Loucy (cell line): Measurements from ENCODE around the gene CTTNBP2.

ENCODE experiments used
- H2AFZ ChIP-seq: fragments of 200-600 bp; sonication (generic); 2 replicates; pipeline ENCODE4 v1.6.0; 2016; ENCODE audit warnings: antibody characterized with exemption, mild to moderate bottlenecking, low read length, moderate library complexity
- H3F3A ChIP-seq: fragments of 200-600 bp; 2 replicates; pipeline ENCODE4 v1.6.0; 2016; ENCODE audit warnings: antibody characterized with exemption, low read depth, mild to moderate bottlenecking
- H3K27me3 ChIP-seq: fragments of 200-600 bp; sonication (generic); 2 replicates; pipeline ENCODE4 v1.6.1; 2014; ENCODE audit warnings: low read length, mild to moderate bottlenecking; ENCODE audit not compliant: insufficient read depth, poor library complexity, severe bottlenecking
- H3K36me3 ChIP-seq: fragments of 200-600 bp; sonication (generic); 2 replicates; pipeline ENCODE4 v1.6.1; 2016; ENCODE audit warnings: low read length; ENCODE audit not compliant: insufficient read depth
- H3K4me1 ChIP-seq: fragments of 200-600 bp; sonication (generic); 2 replicates; pipeline ENCODE4 v1.5.1; 2014; ENCODE audit warnings: low read length, mild to moderate bottlenecking; ENCODE audit not compliant: insufficient read depth, poor library complexity, severe bottlenecking
- H3K4me2 ChIP-seq: fragments of 200-600 bp; sonication (generic); 2 replicates; pipeline ENCODE4 v1.6.0; 2014; ENCODE audit warnings: antibody characterized with exemption, low read length, low read depth, mild to moderate bottlenecking; ENCODE audit not compliant: poor library complexity, severe bottlenecking
- H3K4me3 ChIP-seq: fragments of 200-600 bp; sonication (generic); 2 replicates; pipeline ENCODE4 v1.5.1; 2014; ENCODE audit warnings: low read length, mild to moderate bottlenecking, mixed read lengths; ENCODE audit not compliant: poor library complexity, severe bottlenecking
- H3K79me2 ChIP-seq: fragments of 200-600 bp; sonication (generic); 2 replicates; pipeline ENCODE4 v1.6.1; 2014; ENCODE audit warnings: low read length; ENCODE audit not compliant: insufficient read depth
- H3K9ac ChIP-seq: fragments of 200-600 bp; sonication (generic); 2 replicates; pipeline ENCODE4 v1.6.0; 2014; ENCODE audit warnings: mild to moderate bottlenecking, low read depth, low read length, moderate library complexity; ENCODE audit not compliant: poor library complexity, severe bottlenecking
- H3K9me2 ChIP-seq: fragments of 200-600 bp; sonication (generic); replicated peaks from 2 replicates; pipeline ENCODE4 v1.6.1; 2016; ENCODE audit warnings: low read depth, low read length, mixed read lengths
- H3K9me3 ChIP-seq: fragments of 200-600 bp; sonication (generic); 2 replicates; pipeline ENCODE4 v1.6.1; 2014; ENCODE audit warnings: mild to moderate bottlenecking, antibody characterized with exemption, low read length, low read depth; ENCODE audit not compliant: insufficient read depth
- H4K20me1 ChIP-seq: fragments of 200-600 bp; sonication (generic); 2 replicates; pipeline ENCODE4 v1.6.0; 2014; ENCODE audit warnings: antibody characterized with exemption, low read length, mild to moderate bottlenecking; ENCODE audit not compliant: insufficient read depth, poor library complexity, severe bottlenecking
- EZH2phosphoT487 ChIP-seq: fragments of 200-600 bp; IDR thresholded peaks from 2 replicates; pipeline ENCODE4 v1.6.1; 2018; ENCODE audit warnings: antibody characterized with exemption, mild to moderate bottlenecking, moderate library complexity, borderline replicate concordance
- TF ChIP-seq, protein P1 (sequence below): fragments of 200-600 bp; sonication (generic); conservative IDR thresholded peaks from 2 replicates; pipeline ENCODE4 v1.5.1; 2014; ENCODE audit warnings: mild to moderate bottlenecking, antibody characterized with exemption, low read length

Gene CTTNBP2

DNA sequence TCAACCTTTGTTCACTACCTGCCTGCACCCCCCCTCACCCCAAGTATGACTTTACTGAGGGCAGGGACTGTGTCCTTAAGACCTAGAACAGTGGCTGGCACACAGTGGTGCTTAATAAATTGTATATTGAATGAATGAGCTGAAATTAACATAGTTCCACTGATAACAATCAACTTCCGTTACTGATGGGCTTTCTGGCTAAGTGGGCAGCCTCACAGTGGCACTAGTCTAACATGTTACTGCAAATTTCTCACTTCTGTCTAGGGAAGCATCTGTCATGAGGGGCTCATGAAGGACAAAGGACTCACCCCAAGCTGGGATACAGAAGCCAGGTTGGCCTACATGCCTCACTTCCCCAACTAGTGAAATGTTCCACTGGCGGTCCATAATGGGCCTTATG lies 79.3 kb downstream of the CTTNBP2 start:
- Histone ChIP-seq H3K36me3 (no peaks in the 10 kb centered on the region), H4K20me1 (no peaks in the 10 kb centered on the region), H3K9ac (no peak overlapping the region), H3K79me2 (no peaks in the 10 kb centered on the region), H3K4me3 (no peak overlapping the region), H3K9me3 (no peaks in the 10 kb centered on the region), H3K9me2 (no peaks in the 10 kb centered on the region), H2AFZ (no peak overlapping the region), H3F3A (no peaks in the 10 kb centered on the region), H3K4me1 (no peaks in the 10 kb centered on the region), H3K27me3 (peaks cover 8% of the 10 kb centered on the region), H3K4me2 (no peak overlapping the region)
- TF ChIP-seq, protein P1, sequence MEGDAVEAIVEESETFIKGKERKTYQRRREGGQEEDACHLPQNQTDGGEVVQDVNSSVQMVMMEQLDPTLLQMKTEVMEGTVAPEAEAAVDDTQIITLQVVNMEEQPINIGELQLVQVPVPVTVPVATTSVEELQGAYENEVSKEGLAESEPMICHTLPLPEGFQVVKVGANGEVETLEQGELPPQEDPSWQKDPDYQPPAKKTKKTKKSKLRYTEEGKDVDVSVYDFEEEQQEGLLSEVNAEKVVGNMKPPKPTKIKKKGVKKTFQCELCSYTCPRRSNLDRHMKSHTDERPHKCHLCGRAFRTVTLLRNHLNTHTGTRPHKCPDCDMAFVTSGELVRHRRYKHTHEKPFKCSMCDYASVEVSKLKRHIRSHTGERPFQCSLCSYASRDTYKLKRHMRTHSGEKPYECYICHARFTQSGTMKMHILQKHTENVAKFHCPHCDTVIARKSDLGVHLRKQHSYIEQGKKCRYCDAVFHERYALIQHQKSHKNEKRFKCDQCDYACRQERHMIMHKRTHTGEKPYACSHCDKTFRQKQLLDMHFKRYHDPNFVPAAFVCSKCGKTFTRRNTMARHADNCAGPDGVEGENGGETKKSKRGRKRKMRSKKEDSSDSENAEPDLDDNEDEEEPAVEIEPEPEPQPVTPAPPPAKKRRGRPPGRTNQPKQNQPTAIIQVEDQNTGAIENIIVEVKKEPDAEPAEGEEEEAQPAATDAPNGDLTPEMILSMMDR, result no peak
- no peak for TF ChIP-seq EZH2phosphoT487

DNA sequence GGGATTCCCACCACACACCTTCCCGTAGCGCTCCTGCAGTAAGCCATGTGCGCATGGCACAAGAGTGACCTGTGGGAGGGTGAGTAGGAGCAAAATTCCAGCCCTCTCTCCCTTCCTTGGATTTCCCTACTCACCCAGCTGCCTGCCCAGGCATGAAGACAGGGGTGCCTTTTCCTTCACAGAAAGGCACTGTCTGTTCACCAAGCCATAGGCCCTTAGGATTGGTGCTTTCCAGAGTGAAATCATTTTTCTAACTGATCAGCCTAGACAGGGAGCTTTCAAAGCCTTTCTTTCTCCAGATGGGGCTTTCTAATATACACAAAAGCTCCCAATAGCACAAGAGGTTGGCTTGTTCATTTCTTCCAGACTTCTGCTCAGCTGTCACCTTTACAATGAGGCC lies 79.7 kb downstream of the CTTNBP2 start:
- Histone ChIP-seq H4K20me1 (no peaks in the 10 kb centered on the region), H3F3A (no peaks in the 10 kb centered on the region), H3K27me3 (peaks cover 8% of the 10 kb centered on the region), H2AFZ (no peak overlapping the region), H3K4me3 (no peak overlapping the region), H3K4me2 (no peak overlapping the region), H3K9me2 (no peaks in the 10 kb centered on the region), H3K9ac (no peak overlapping the region), H3K36me3 (no peaks in the 10 kb centered on the region), H3K9me3 (no peaks in the 10 kb centered on the region), H3K79me2 (no peaks in the 10 kb centered on the region), H3K4me1 (no peaks in the 10 kb centered on the region)
- no peak for TF ChIP-seq EZH2phosphoT487
- TF ChIP-seq, protein P1, result no peak

DNA sequence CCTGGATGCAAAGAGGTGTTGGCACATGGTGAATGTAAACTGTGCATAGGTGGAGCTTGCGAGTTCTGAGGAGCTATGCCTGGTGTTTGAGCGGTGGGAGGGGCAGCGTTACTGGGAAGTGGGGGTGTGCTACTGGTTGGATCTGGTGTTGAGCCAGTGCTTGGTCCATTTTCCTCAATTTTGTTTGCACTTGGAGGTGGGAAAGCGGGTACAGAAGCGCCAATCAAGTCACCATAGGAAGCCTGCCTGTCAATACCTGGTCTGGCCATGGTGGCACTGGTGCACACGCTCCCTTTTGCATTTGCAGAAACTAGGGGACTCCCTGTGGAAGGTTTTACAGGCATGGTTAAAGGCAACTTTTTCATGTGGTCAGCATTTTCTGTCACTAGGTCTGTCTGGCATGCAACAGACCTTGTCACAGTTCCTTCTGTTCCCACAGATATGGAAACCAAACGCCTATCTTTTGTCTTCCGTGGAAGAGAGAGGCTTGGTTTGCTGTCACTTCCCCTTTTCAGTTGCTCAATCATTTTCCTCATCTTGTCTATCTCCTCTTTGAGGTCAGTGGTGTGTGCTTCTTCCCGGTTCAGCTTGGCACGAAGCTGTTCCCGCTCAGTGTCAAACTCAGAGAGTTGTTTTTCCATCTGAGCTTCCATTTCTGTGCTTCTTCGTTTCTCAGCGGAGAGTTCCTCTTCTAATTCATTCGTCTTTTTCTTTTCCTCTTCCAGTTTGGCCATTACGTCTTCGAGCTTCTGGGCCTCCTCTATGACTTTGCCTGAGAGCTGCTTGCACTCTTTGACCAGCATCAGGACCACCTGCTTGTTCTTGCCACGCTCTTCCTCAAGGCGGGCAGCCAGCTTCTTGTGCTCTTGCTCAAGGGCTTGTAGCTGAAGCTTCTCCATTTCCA lies 81.1 kb downstream of the CTTNBP2 start:
- Histone ChIP-seq H3K4me2 (no peak overlapping the region), H3K9ac (no peak overlapping the region), H3K27me3 (peaks cover 7% of the 10 kb centered on the region), H2AFZ (no peak overlapping the region; the same call in 1 of the 2 replicates), H3K9me3 (no peaks in the 10 kb centered on the region), H4K20me1 (no peaks in the 10 kb centered on the region), H3K4me3 (no peak overlapping the region), H3F3A (no peaks in the 10 kb centered on the region), H3K4me1 (no peaks in the 10 kb centered on the region), H3K36me3 (no peaks in the 10 kb centered on the region), H3K9me2 (no peaks in the 10 kb centered on the region), H3K79me2 (no peaks in the 10 kb centered on the region)
- TF ChIP-seq, protein P1, result peak; percentile 27; the same call in 1 of the 2 replicates
- TF ChIP-seq EZH2phosphoT487, result no peak
